Measurements from ENCODE around the gene HOATZ. TPM values are rescaled to one million over a fixed set of nuclear protein-coding genes. Genes with fewer than 3 reads are reported as not detected.

Gene HOATZ
- total RNA-seq, 1 donor from 2014 or later = 0.43 TPM

GRCh38 chr11:111538407-111539114, 24.0 kb downstream of the HOATZ start:
- H3K27me3 ChIP-seq (ENCODE audit: insufficient read depth, low read length) = no peaks in the 10 kb centered on the region
- Mint-ChIP-seq H3K27ac (ENCODE audit: unreplicated experiment) (no peak overlapping the region), H3K4me3 (ENCODE audit: unreplicated experiment) (no peak overlapping the region), H3K36me3 (ENCODE audit: low read depth, unreplicated experiment) (peaks cover under 1% of the 10 kb centered on the region), H3K27me3 (ENCODE audit: low read depth, unreplicated experiment) (no peaks in the 10 kb centered on the region), H3K4me1 (ENCODE audit: low read depth, unreplicated experiment) (peaks cover 14% of the 10 kb centered on the region), H3K9me3 (ENCODE audit: unreplicated experiment) (peaks cover 3% of the 10 kb centered on the region)
- H4K20me1 ChIP-seq (ENCODE audit: insufficient read depth, low read length) = peaks cover 10% of the 10 kb centered on the region
- H3K9me3 ChIP-seq (ENCODE audit: insufficient read depth, low read depth, low read length) = no peaks in the 10 kb centered on the region
- H3K4me3 ChIP-seq (ENCODE audit: insufficient read depth, low read depth, low read length) = no peak overlapping the region
- no peak overlapping the region for H2AFZ ChIP-seq (ENCODE audit: low read depth, low read length)
- H3K36me3 ChIP-seq (ENCODE audit: insufficient read depth, low read length) = no peaks in the 10 kb centered on the region
- DNase-seq (ENCODE audit: low read depth) (no peak), FAIRE-seq (no peak)
- no peak overlapping the region for H3K4me2 ChIP-seq (ENCODE audit: low read length)
- no peak for TF ChIP-seq CTCF (IDR thresholded peaks at IDR 0.05; ENCODE audit: insufficient read depth, low read depth, low read length)
- TF ChIP-seq EZH2 (IDR thresholded peaks at IDR 0.05; ENCODE audit: insufficient read depth, low read length) = no peak
- H3K27ac ChIP-seq (ENCODE audit: low read depth, low read length) = no peak overlapping the region
- H3K9ac ChIP-seq (ENCODE audit: low read length) = no peak overlapping the region
- H3K79me2 ChIP-seq (ENCODE audit: insufficient read depth, low read length) = peaks cover 17% of the 10 kb centered on the region
- peaks cover 25% of the 10 kb centered on the region for H3K4me1 ChIP-seq (ENCODE audit: insufficient read depth, low read length)

GRCh38 chr11:111539426-111540113, 25.0 kb downstream of the HOATZ start:
- H3K79me2 ChIP-seq (ENCODE audit: insufficient read depth, low read length) = peaks cover 21% of the 10 kb centered on the region
- DNase-seq (ENCODE audit: low read depth) (no peak), FAIRE-seq (no peak)
- no peaks in the 10 kb centered on the region for H3K36me3 ChIP-seq (ENCODE audit: insufficient read depth, low read length)
- H3K4me1 Mint-ChIP-seq (ENCODE audit: low read depth, unreplicated experiment) = peaks cover 14% of the 10 kb centered on the region
- no peaks in the 10 kb centered on the region for H3K27me3 Mint-ChIP-seq (ENCODE audit: low read depth, unreplicated experiment)
- no peak for TF ChIP-seq EZH2 (IDR thresholded peaks at IDR 0.05; ENCODE audit: insufficient read depth, low read length)
- no peak for TF ChIP-seq CTCF (IDR thresholded peaks at IDR 0.05; ENCODE audit: insufficient read depth, low read depth, low read length)
- H3K27ac Mint-ChIP-seq (ENCODE audit: unreplicated experiment) = no peak overlapping the region
- peaks cover 10% of the 10 kb centered on the region for H4K20me1 ChIP-seq (ENCODE audit: insufficient read depth, low read length)
- H3K36me3 Mint-ChIP-seq (ENCODE audit: low read depth, unreplicated experiment) = peaks cover 7% of the 10 kb centered on the region
- peak overlapping the region; percentile 99 for H2AFZ ChIP-seq (ENCODE audit: low read depth, low read length)
- H3K4me3 ChIP-seq (ENCODE audit: insufficient read depth, low read depth, low read length) = peak overlapping the region; percentile 69
- H3K9ac ChIP-seq (ENCODE audit: low read length) = peak overlapping the region; percentile 90
- H3K4me2 ChIP-seq (ENCODE audit: low read length) = peak overlapping the region; percentile 88
- H3K27ac ChIP-seq (ENCODE audit: low read depth, low read length) = no peak overlapping the region
- peak overlapping the region; percentile 80 for H3K4me3 Mint-ChIP-seq (ENCODE audit: unreplicated experiment)
- peaks cover 3% of the 10 kb centered on the region for H3K9me3 Mint-ChIP-seq (ENCODE audit: unreplicated experiment)
- peaks cover 25% of the 10 kb centered on the region for H3K4me1 ChIP-seq (ENCODE audit: insufficient read depth, low read length)
- H3K27me3 ChIP-seq (ENCODE audit: insufficient read depth, low read length) = no peaks in the 10 kb centered on the region
- no peaks in the 10 kb centered on the region for H3K9me3 ChIP-seq (ENCODE audit: insufficient read depth, low read depth, low read length)

Measured in astrocyte (in vitro differentiated cells and primary cell).